GM12878 (cell line): ENCODE results near the gene LMF1. TPM values are rescaled to one million over a fixed set of nuclear protein-coding genes. Genes with fewer than 3 reads are reported as not detected.

Experiments used
- ATAC-seq: fragments of 200-7000 bp; cut with Tn5 transposase; 3 replicates; pipeline ENCODE4 v1.9.1; 2020; ENCODE audit warnings: mild to moderate bottlenecking, moderate library complexity
- BruUV-seq: library from RNA; stranded (reverse); fragments of 400-500 nt; replicated peaks from 2 replicates; lab custom pipeline; 2021; lab: Mats Ljungman, UMichigan
- CTCF ChIA-PET: fragments of 300-600 bp; sonication (Branson Sonifier 250); formaldehyde crosslinking; extraction: SDS; loops from one replicate; lab custom pipeline; 2021; ENCODE audit warnings: inconsistent platforms; lab: Yijun Ruan, JAX
- POLR2A ChIA-PET: fragments of 350-600 bp; formaldehyde crosslinking; extraction: SDS; loops from one replicate; lab custom pipeline; 2021; ENCODE audit warnings: inconsistent platforms; lab: Charles Lee
- RAD21 ChIA-PET: fragments of 300-600 bp; sonication (Branson Sonifier 250); formaldehyde crosslinking; loops from one replicate; lab custom pipeline; 2023; ENCODE audit warnings: antibody characterized with exemption; ENCODE audit not compliant: unreplicated experiment; lab: Charles Lee
- SMC1A ChIA-PET: fragments of 300-600 bp; sonication (Branson Sonifier 250); formaldehyde crosslinking; loops from one replicate; lab custom pipeline; 2023; ENCODE audit not compliant: unreplicated experiment, uncharacterized antibody; lab: Charles Lee
- DNase-seq: peaks from one replicate; pipeline ENCODE4 v3.0.0-alpha.2; 2011; ENCODE audit warnings: low read depth, low spot score
- FAIRE-seq: peaks from 3 replicates; lab custom pipeline; 2011; peaks lifted over from hg19 to GRCh38; lab: Jason Lieb, UNC
- H2AFZ ChIP-seq: 2 replicates; pipeline ENCODE4 v1.6.0; 2011; ENCODE audit warnings: low read depth, low read length, control low read depth; ENCODE audit not compliant: control insufficient read depth
- H3K27ac ChIP-seq: 2 replicates; pipeline ENCODE4 v1.5.1; 2011; ENCODE audit warnings: control low read depth; ENCODE audit not compliant: control insufficient read depth, insufficient read depth
- H3K27me3 ChIP-seq, 2 experiments: replicated peaks in 1 of 2; 2 replicates each; pipeline versions ENCODE4 v1.6.0 to v1.6.1; 2011; ENCODE audit warnings: low read length in 1 of 2; ENCODE audit not compliant: control insufficient read depth in 2 of 2, insufficient read depth in 2 of 2
- H3K36me3 ChIP-seq, 2 experiments: 2 replicates each; pipeline ENCODE4 v1.5.1; 2011; ENCODE audit warnings: low read length in 1 of 2; ENCODE audit not compliant: control insufficient read depth in 2 of 2, insufficient read depth in 2 of 2
- H3K4me1 ChIP-seq: 2 replicates; pipeline ENCODE4 v1.6.1; 2011; ENCODE audit warnings: mild to moderate bottlenecking, low read length, moderate library complexity, mixed read lengths; ENCODE audit not compliant: control insufficient read depth, insufficient read depth
- H3K4me2 ChIP-seq: 2 replicates; pipeline ENCODE4 v1.6.0; 2011; ENCODE audit warnings: control low read depth; ENCODE audit not compliant: control insufficient read depth, insufficient read depth
- H3K4me3 ChIP-seq: fragments of 200-600 bp; sonication (generic); 2 replicates; pipeline ENCODE4 v1.5.1; 2016
- H3K79me2 ChIP-seq: 2 replicates; pipeline ENCODE4 v1.6.0; 2011; ENCODE audit warnings: low read length; ENCODE audit not compliant: control insufficient read depth, insufficient read depth
- H3K9ac ChIP-seq: 2 replicates; pipeline ENCODE4 v1.8.0; 2011; ENCODE audit warnings: low read length, control low read depth, mixed read lengths; ENCODE audit not compliant: control insufficient read depth, insufficient read depth
- H3K9me3 ChIP-seq: replicated peaks from 3 replicates; pipeline ENCODE4 v1.5.1; 2011; ENCODE audit warnings: mild to moderate bottlenecking, low read length; ENCODE audit not compliant: control insufficient read depth, insufficient read depth
- H4K20me1 ChIP-seq: 2 replicates; pipeline ENCODE4 v1.6.0; 2011; ENCODE audit not compliant: control insufficient read depth, insufficient read depth
- CUX1 ChIP-seq: IDR thresholded peaks from 2 replicates; pipeline ENCODE4 v1.6.1; 2012; ENCODE audit warnings: improper control_type of control experiment, low read depth, low read length; ENCODE audit not compliant: insufficient replicate concordance
- ETV6 ChIP-seq, 2 experiments: fragments of 450-650 bp in 1 of 2; IDR thresholded peaks in 1 of 2; conservative IDR thresholded peaks in 1 of 2; 2 replicates each; pipeline ENCODE4 v1.6.1; 2014; ENCODE audit warnings: antibody characterized with exemption in 1 of 2, borderline replicate concordance in 1 of 2, low read depth in 1 of 2, mild to moderate bottlenecking in 1 of 2, moderate library complexity in 1 of 2
- MYB ChIP-seq: fragments of 150-350 bp; IDR thresholded peaks from 2 replicates; pipeline ENCODE4 v1.6.1; 2014; ENCODE audit warnings: mild to moderate bottlenecking, low read depth, low read length, borderline replicate concordance
- PAX5 ChIP-seq: IDR thresholded peaks from 2 replicates; pipeline ENCODE4 v1.6.1; 2011; ENCODE audit warnings: low read depth, low read length, borderline replicate concordance
- SRF ChIP-seq, 2 experiments: IDR thresholded peaks; 2 replicates each; pipeline ENCODE4 v1.6.1; 2011; ENCODE audit warnings: low read depth in 2 of 2, low read length in 2 of 2, mild to moderate bottlenecking in 1 of 2, moderate library complexity in 1 of 2
- SUZ12 ChIP-seq: fragments of 200-600 bp; sonication (generic); IDR thresholded peaks from one replicate; pipeline ENCODE4 v1.6.1; 2018; ENCODE audit warnings: antibody characterized with exemption, mild to moderate bottlenecking; ENCODE audit not compliant: unreplicated experiment
- ZSCAN29 ChIP-seq: fragments of 450-650 bp; IDR thresholded peaks from 2 replicates; pipeline ENCODE4 v1.6.1; 2017; ENCODE audit warnings: mild to moderate bottlenecking, moderate library complexity
- WGBS: methylation state at CpG from one replicate; pipeline ENCODE4 v1.1.6; 2016; ENCODE audit warnings: low lambda C conversion rate; ENCODE audit not compliant: insufficient replicate concordance, insufficient coverage; ENCODE audit errors: missing lambda C conversion rate; 5-methylcytosine and 5-hydroxymethylcytosine counted together
- in situ Hi-C: fragments of 300-500 bp; cut with MboI; formaldehyde crosslinking; loops from 9 replicates; pipeline ENCODE4 v1.14.3; 2018; ENCODE audit warnings: mixed read lengths
- intact Hi-C: fragments of 100-400 bp; cut with micrococcal nuclease; formaldehyde crosslinking; loops from one replicate; pipeline ENCODE4 v1.14.2; 2022; ENCODE audit not compliant: unreplicated experiment
- polyA plus RNA-seq, 11 experiments: library from polyadenylated mRNA; depleted of rRNA in 4 of 11; unstranded in 6 of 11; stranded (reverse) in 5 of 11; fragments of >200 nt; fragmentation: Nextera tagmentation in 4 of 11; fragmentation: Illumina TruSeq in 1 of 11; extraction: Ambion mirVana in 4 of 11; extraction: Trizol in 1 of 11; gene quantifications; 1 replicate in 1 of 11; 2 replicates in 10 of 11; pipeline versions ENCODE4 v1.2.1 to v1.2.3, GENCODE V29; 2011 to 2016; ENCODE audit warnings: inconsistent platforms in 2 of 11, missing spikeins in 2 of 11, low read depth in 1 of 11
- total RNA-seq, 4 experiments: library from RNA; depleted of rRNA in 3 of 4; stranded (reverse); fragments of >200 nt in 3 of 4; fragmentation: Illumina TruSeq in 1 of 4; extraction: Trizol in 1 of 4; gene quantifications; 2 replicates each; pipeline versions ENCODE4 v1.2.1 to v1.2.3, GENCODE V29; 2013 to 2021
- TF ChIP-seq, protein P1 (sequence below): IDR thresholded peaks from 2 replicates; pipeline ENCODE4 v1.6.1; 2011; ENCODE audit warnings: low read depth, mild to moderate bottlenecking, low read length, moderate library complexity, borderline replicate concordance; ENCODE audit errors: extremely low read depth
- TF ChIP-seq, protein P2 (sequence below): IDR thresholded peaks from 2 replicates; pipeline ENCODE4 v1.6.1; 2012; ENCODE audit warnings: low read depth, low read length, improper control_type of control experiment

The LMF1 gene
- total and polyA plus RNA-seq, 10 of the 15 experiments (the other 5 are each of a cell fraction or from before 2014, with no cell fraction given) = 0.18 to 3.2 (median 1.4) TPM; not detected in 1

DNA sequence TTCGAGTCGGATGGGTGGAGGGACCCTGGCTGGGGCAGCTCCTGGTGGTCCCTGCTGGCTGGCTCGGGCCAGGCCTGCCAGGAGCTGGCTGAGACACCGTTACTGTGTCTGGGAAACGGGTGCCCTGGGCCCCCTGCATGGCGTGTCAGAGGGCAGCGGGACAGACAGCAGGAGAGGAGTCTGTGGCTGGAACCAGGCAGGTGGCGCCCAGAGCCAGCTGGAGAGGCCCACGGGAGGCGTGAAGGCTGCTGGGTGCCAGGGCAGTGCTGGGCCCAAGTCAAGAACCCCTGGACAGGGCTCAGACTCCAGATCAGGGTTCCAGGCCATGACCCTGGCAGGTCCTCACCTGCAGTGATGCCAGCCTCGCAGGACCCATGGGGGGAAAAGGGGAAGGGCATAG, 27.4 kb upstream of the LMF1 start:
- Histone ChIP-seq H4K20me1 (no peaks in the 10 kb centered on the region), H3K4me2 (no peak overlapping the region), H3K79me2 (no peaks in the 10 kb centered on the region), H3K9me3 (no peaks in the 10 kb centered on the region), H3K27me3 (peaks cover 0 to 3% of the 10 kb centered on the region in 2 experiments; a peak in 2 of 4 replicates), H3K27ac (no peak overlapping the region), H3K36me3 (no peaks in the 10 kb centered on the region), H3K4me1 (no peaks in the 10 kb centered on the region), H2AFZ (no peak overlapping the region), H3K4me3 (no peak overlapping the region), H3K9ac (no peak overlapping the region)
- intact Hi-C loops (no loop called here), in situ Hi-C loops (no loop called here)
- TF ChIP-seq ETV6 (conservative IDR thresholded peaks at IDR 0.05 in 1 of 2, IDR thresholded peaks at IDR 0.05 in 1 of 2; ENCODE audit: borderline replicate concordance in 1 of 2, low read depth in 1 of 2) = no peak
- TF ChIP-seq, protein P1, sequence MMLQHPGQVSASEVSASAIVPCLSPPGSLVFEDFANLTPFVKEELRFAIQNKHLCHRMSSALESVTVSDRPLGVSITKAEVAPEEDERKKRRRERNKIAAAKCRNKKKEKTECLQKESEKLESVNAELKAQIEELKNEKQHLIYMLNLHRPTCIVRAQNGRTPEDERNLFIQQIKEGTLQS = no peak
- no peak for TF ChIP-seq MYB
- no peak for TF ChIP-seq SRF (IDR thresholded peaks at IDR 0.05; ENCODE audit: low read depth in 2 of 2, low read length in 2 of 2)
- TF ChIP-seq ZSCAN29 = no peak
- no peak for TF ChIP-seq PAX5
- TF ChIP-seq SUZ12 = no peak
- TF ChIP-seq, protein P2, sequence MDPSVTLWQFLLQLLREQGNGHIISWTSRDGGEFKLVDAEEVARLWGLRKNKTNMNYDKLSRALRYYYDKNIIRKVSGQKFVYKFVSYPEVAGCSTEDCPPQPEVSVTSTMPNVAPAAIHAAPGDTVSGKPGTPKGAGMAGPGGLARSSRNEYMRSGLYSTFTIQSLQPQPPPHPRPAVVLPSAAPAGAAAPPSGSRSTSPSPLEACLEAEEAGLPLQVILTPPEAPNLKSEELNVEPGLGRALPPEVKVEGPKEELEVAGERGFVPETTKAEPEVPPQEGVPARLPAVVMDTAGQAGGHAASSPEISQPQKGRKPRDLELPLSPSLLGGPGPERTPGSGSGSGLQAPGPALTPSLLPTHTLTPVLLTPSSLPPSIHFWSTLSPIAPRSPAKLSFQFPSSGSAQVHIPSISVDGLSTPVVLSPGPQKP = no peak
- no peak for TF ChIP-seq CUX1
- ChIA-PET POLR2A (no interaction called here), RAD21 (no interaction called here), CTCF (no interaction called here), SMC1A (no interaction called here)
- DNase-seq (no peak), FAIRE-seq (no peak), ATAC-seq (no peak)
- BruUV-seq = no TSS peak
- 2% methylated on average over 11 of the region's 11 CpGs for WGBS
